ENCODE data around the gene SEMA3G. TPM values are rescaled to one million over a fixed set of nuclear protein-coding genes. Genes with fewer than 3 reads are reported as not detected.

Gene SEMA3G
- total RNA-seq, 1 experiment from 2014 or later = not detected

GRCh38 chr3:52477076-52477795 is 32.3 kb upstream of the SEMA3G start:
- DNase-seq (ENCODE audit: low spot score) = no peak
- H3K4me1 ChIP-seq (ENCODE audit: insufficient read depth, low read length, poor library complexity, severe bottlenecking) = no peaks in the 10 kb centered on the region
- no peaks in the 10 kb centered on the region for H3K9me3 ChIP-seq (ENCODE audit: low read depth, low read length, poor library complexity, severe bottlenecking)
- peaks cover 5% of the 10 kb centered on the region for H3K36me3 ChIP-seq (ENCODE audit: insufficient read depth, low read length, poor library complexity, severe bottlenecking)
- TF ChIP-seq, protein P1, sequence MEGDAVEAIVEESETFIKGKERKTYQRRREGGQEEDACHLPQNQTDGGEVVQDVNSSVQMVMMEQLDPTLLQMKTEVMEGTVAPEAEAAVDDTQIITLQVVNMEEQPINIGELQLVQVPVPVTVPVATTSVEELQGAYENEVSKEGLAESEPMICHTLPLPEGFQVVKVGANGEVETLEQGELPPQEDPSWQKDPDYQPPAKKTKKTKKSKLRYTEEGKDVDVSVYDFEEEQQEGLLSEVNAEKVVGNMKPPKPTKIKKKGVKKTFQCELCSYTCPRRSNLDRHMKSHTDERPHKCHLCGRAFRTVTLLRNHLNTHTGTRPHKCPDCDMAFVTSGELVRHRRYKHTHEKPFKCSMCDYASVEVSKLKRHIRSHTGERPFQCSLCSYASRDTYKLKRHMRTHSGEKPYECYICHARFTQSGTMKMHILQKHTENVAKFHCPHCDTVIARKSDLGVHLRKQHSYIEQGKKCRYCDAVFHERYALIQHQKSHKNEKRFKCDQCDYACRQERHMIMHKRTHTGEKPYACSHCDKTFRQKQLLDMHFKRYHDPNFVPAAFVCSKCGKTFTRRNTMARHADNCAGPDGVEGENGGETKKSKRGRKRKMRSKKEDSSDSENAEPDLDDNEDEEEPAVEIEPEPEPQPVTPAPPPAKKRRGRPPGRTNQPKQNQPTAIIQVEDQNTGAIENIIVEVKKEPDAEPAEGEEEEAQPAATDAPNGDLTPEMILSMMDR (conservative IDR thresholded peaks at IDR 0.05; ENCODE audit: low read depth, low read length) = no peak
- TF ChIP-seq EZH2 (IDR thresholded peaks at IDR 0.05; ENCODE audit: borderline replicate concordance, low read depth, low read length, poor library complexity, severe bottlenecking) = no peak
- H3K27me3 ChIP-seq (replicated peaks; ENCODE audit: insufficient read depth, low read depth, low read length, poor library complexity) = no peaks in the 10 kb centered on the region
- BruUV-seq (replicated peaks) = no TSS peak
- H3K27ac ChIP-seq (ENCODE audit: low read depth, low read length, poor library complexity, severe bottlenecking) = no peak overlapping the region
- intact Hi-C loops (cut with micrococcal nuclease; ENCODE audit: unreplicated experiment) = no loop called here
- ChIA-PET POLR2A (ENCODE audit: low non-redundant PET) (no interaction called here), CTCF (no interaction called here)
- H3K4me3 ChIP-seq (ENCODE audit: low read depth, low read length, poor library complexity, severe bottlenecking) = no peak overlapping the region

DNA sequence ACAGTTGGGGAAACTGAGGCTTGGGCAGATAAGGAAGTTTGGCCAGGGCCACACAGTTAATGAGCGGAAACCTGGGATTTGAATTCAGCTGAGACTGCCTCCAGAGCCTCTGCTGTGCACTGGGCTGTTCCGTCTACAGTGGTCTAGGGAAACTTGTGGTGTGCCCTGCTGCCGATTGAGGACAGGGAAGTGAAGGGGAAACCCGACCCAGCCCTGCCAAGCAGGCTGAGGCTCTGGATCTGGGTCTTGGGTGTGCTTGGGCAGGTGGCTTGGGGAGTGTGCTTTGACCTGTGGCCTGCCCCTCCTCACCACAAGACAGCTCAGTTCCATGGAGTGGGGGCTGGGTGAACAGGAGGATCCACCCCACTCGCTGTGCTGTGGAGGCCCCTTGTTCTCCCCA is 28.1 kb upstream of the SEMA3G start:
- TF ChIP-seq, protein P1 (conservative IDR thresholded peaks at IDR 0.05; ENCODE audit: low read depth, low read length) = no peak
- TF ChIP-seq EZH2 (IDR thresholded peaks at IDR 0.05; ENCODE audit: borderline replicate concordance, low read depth, low read length, poor library complexity, severe bottlenecking) = no peak
- intact Hi-C loops (cut with micrococcal nuclease; ENCODE audit: unreplicated experiment) = no loop called here
- Histone ChIP-seq H3K4me1 (ENCODE audit: insufficient read depth, low read length, poor library complexity, severe bottlenecking) (no peaks in the 10 kb centered on the region), H3K4me3 (ENCODE audit: low read depth, low read length, poor library complexity, severe bottlenecking) (no peak overlapping the region), H3K9me3 (ENCODE audit: low read depth, low read length, poor library complexity, severe bottlenecking) (no peaks in the 10 kb centered on the region), H3K36me3 (ENCODE audit: insufficient read depth, low read length, poor library complexity, severe bottlenecking) (peaks cover 5% of the 10 kb centered on the region), H3K27me3 (replicated peaks; ENCODE audit: insufficient read depth, low read depth, low read length, poor library complexity) (no peaks in the 10 kb centered on the region), H3K27ac (ENCODE audit: low read depth, low read length, poor library complexity, severe bottlenecking) (no peak overlapping the region)
- ChIA-PET CTCF (no interaction called here), POLR2A (ENCODE audit: low non-redundant PET) (no interaction called here)
- DNase-seq (ENCODE audit: low spot score) = no peak
- no TSS peak for BruUV-seq (replicated peaks)

GRCh38 chr3:52472239-52473000 is 27.5 kb upstream of the SEMA3G start:
- Histone ChIP-seq H3K27ac (ENCODE audit: low read depth, low read length, poor library complexity, severe bottlenecking) (no peak overlapping the region), H3K36me3 (ENCODE audit: insufficient read depth, low read length, poor library complexity, severe bottlenecking) (peaks cover 5% of the 10 kb centered on the region), H3K4me3 (ENCODE audit: low read depth, low read length, poor library complexity, severe bottlenecking) (no peak overlapping the region), H3K9me3 (ENCODE audit: low read depth, low read length, poor library complexity, severe bottlenecking) (no peaks in the 10 kb centered on the region), H3K4me1 (ENCODE audit: insufficient read depth, low read length, poor library complexity, severe bottlenecking) (no peaks in the 10 kb centered on the region), H3K27me3 (replicated peaks; ENCODE audit: insufficient read depth, low read depth, low read length, poor library complexity) (no peaks in the 10 kb centered on the region)
- intact Hi-C loops (cut with micrococcal nuclease; ENCODE audit: unreplicated experiment) = no loop called here
- no peak for TF ChIP-seq EZH2 (IDR thresholded peaks at IDR 0.05; ENCODE audit: borderline replicate concordance, low read depth, low read length, poor library complexity, severe bottlenecking)
- TF ChIP-seq, protein P1 (conservative IDR thresholded peaks at IDR 0.05; ENCODE audit: low read depth, low read length) = no peak
- BruUV-seq (replicated peaks) = no TSS peak
- no peak for DNase-seq (ENCODE audit: low spot score)
- ChIA-PET CTCF (no interaction called here), POLR2A (ENCODE audit: low non-redundant PET) (no interaction called here)
